Stimulated activated memory B cell treated with anti-CD40 and anti-IgM and Interleukin-4, amounts not matched to agents 10 μg/mL and 1 μg/mL and 100 μg/mL, for 72 hours (primary cell): ENCODE results near the gene RPS3A.
"Not testable (repeated sequence)": the region's sequence is repeated elsewhere in the genome, so short reads cannot be mapped to it uniquely, and the experiment has no call there.

Experiments used
- ATAC-seq: fragments of 150-1000 bp; cut with Tn5 transposase; 2 replicates; pipeline ENCODE4 v1.10.0; 2021
- H3K27ac Mint-ChIP-seq: one replicate; pipeline ENCODE4 v1.8.0; 2022; ENCODE audit warnings: mild to moderate bottlenecking, mixed read lengths
- H3K27me3 Mint-ChIP-seq: one replicate; pipeline ENCODE4 v1.8.0; 2022; ENCODE audit warnings: mixed read lengths
- H3K36me3 Mint-ChIP-seq: one replicate; pipeline ENCODE4 v1.8.0; 2022; ENCODE audit warnings: mixed read lengths
- H3K4me1 Mint-ChIP-seq: one replicate; pipeline ENCODE4 v1.8.0; 2022; ENCODE audit warnings: mixed read lengths
- H3K4me3 Mint-ChIP-seq: one replicate; pipeline ENCODE4 v1.8.0; 2022; ENCODE audit warnings: mild to moderate bottlenecking, moderate library complexity, mixed read lengths
- H3K9me3 Mint-ChIP-seq: one replicate; pipeline ENCODE4 v1.8.0; 2022; ENCODE audit warnings: mixed read lengths

The RPS3A gene

GRCh38 chr4:151100531-151100930 is 1.1 kb downstream of the RPS3A start:
- Mint-ChIP-seq H3K27ac (peak overlapping the region; percentile 99), H3K9me3 (no peaks in the 10 kb centered on the region), H3K4me3 (peak overlapping the region; percentile 94), H3K27me3 (no peaks in the 10 kb centered on the region), H3K4me1 (peaks cover 44% of the 10 kb centered on the region), H3K36me3 (peaks cover 40% of the 10 kb centered on the region)
- ATAC-seq, result no peak

- no peak overlapping the region for H3K4me3 Mint-ChIP-seq
- no peaks in the 10 kb centered on the region for H3K9me3 Mint-ChIP-seq
- ATAC-seq, result no peak
- no peak overlapping the region for H3K27ac Mint-ChIP-seq
- no peaks in the 10 kb centered on the region for H3K27me3 Mint-ChIP-seq
- H3K36me3 Mint-ChIP-seq, result peaks cover 64% of the 10 kb centered on the region
- peaks cover 27% of the 10 kb centered on the region for H3K4me1 Mint-ChIP-seq
Measured at GRCh38 chr4:151103758-151104157, 4.3 kb downstream of the RPS3A start.

DNA sequence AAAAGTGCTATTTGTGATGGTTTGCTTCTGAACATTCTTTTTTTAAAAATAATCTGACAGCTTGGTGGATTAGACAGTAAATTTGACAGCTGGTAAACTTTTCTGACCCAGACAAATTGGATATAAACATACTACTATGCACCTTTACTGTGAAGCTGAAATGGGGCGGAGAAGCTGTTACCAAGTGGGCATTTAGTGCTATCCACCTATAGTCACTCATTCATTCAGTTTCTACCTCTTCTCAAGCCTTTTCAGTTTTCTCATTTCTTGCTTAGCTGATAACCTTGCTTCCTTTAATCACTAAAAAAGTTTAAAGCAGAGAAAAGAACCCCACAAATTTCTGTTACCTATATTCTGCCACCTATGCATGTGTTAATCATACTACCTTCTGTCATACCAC is 5.2 kb downstream of the RPS3A start:
- Mint-ChIP-seq H3K4me3 (no peak overlapping the region), H3K27ac (no peak overlapping the region), H3K36me3 (peaks cover 61% of the 10 kb centered on the region), H3K4me1 (peaks cover 27% of the 10 kb centered on the region), H3K9me3 (no peaks in the 10 kb centered on the region), H3K27me3 (no peaks in the 10 kb centered on the region)
- no peak for ATAC-seq

- Mint-ChIP-seq H3K4me3 (no peak overlapping the region), H3K4me1 (peaks cover 20% of the 10 kb centered on the region), H3K9me3 (no peaks in the 10 kb centered on the region), H3K36me3 (peaks cover 52% of the 10 kb centered on the region), H3K27ac (no peak overlapping the region), H3K27me3 (no peaks in the 10 kb centered on the region)
- no peak for ATAC-seq
Measured at GRCh38 chr4:151105454-151106032, 6.1 kb downstream of the RPS3A start.

- no peaks in the 10 kb centered on the region for H3K27me3 Mint-ChIP-seq
- H3K36me3 Mint-ChIP-seq, result peaks cover 40% of the 10 kb centered on the region
- ATAC-seq, result no peak
- no peaks in the 10 kb centered on the region for H3K9me3 Mint-ChIP-seq
- H3K4me1 Mint-ChIP-seq, result peaks cover 7% of the 10 kb centered on the region
- H3K4me3 Mint-ChIP-seq, result no peak overlapping the region
- no peak overlapping the region for H3K27ac Mint-ChIP-seq
Measured at GRCh38 chr4:151107063-151107462, 7.6 kb downstream of the RPS3A start.

DNA sequence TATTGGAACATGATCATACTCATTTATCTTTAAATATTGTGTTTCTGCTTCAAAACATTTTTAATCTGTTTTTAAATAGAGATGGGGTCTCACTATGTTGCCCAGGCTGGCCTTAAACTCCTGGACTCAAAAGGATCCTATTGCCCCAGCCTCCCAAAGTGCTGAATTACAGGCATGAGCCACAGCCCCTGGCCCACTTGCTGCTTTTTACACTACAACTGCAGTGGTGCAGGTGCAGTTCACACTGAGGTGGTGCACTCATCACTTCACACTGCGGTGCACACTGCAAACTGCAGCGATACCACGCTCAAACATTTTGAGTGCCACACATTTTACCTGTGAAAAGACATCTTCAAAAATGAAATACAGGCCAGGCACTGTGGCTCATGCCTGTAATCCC is 10.8 kb downstream of the RPS3A start:
- H3K4me1 Mint-ChIP-seq, result no peaks in the 10 kb centered on the region
- H3K27ac Mint-ChIP-seq, result no peak overlapping the region
- H3K4me3 Mint-ChIP-seq, result no peak overlapping the region
- H3K9me3 Mint-ChIP-seq, result no peaks in the 10 kb centered on the region
- no peak for ATAC-seq
- H3K36me3 Mint-ChIP-seq, result peaks cover 31% of the 10 kb centered on the region
- no peaks in the 10 kb centered on the region for H3K27me3 Mint-ChIP-seq

- Mint-ChIP-seq H3K27me3 (no peaks in the 10 kb centered on the region), H3K4me1 (no peaks in the 10 kb centered on the region), H3K27ac (no peak overlapping the region), H3K36me3 (peaks cover 8% of the 10 kb centered on the region), H3K9me3 (no peaks in the 10 kb centered on the region), H3K4me3 (no peak overlapping the region)
- ATAC-seq, result no peak
Measured at GRCh38 chr4:151114338-151114737, 14.9 kb downstream of the RPS3A start.

DNA sequence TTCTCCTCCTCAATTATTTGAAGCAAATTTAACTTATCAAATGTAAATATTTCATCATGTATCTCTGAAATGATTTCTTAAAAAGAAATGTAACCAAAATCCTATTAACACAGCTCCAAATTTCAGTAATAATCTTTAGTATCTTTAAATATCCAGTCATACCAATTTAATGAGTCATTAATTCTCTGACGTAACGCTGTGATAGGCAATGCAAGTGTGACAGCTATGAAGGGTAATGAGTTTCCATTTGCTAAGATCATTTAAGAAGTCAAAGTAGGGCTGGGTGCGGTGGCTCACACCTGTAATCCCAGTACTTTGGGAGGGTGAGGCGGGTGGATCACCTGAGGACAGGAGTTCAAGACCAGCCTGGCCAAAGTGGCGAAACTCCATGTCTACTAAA is 15.6 kb downstream of the RPS3A start:
- H3K27ac Mint-ChIP-seq, result no peak overlapping the region

GRCh38 chr4:151117371-151117962 is 18.0 kb downstream of the RPS3A start:
- ATAC-seq, result peak; percentile 79
- H3K36me3 Mint-ChIP-seq, result peaks cover 8% of the 10 kb centered on the region
- no peaks in the 10 kb centered on the region for H3K27me3 Mint-ChIP-seq
- no peaks in the 10 kb centered on the region for H3K9me3 Mint-ChIP-seq
- H3K4me1 Mint-ChIP-seq, result no peaks in the 10 kb centered on the region
- H3K4me3 Mint-ChIP-seq, result no peak overlapping the region
- no peak overlapping the region for H3K27ac Mint-ChIP-seq

More for the DNA sequence above, 15.6 kb downstream of the RPS3A start:
- no peaks in the 10 kb centered on the region for H3K27me3 Mint-ChIP-seq
- H3K36me3 Mint-ChIP-seq, result peaks cover 8% of the 10 kb centered on the region
- no peaks in the 10 kb centered on the region for H3K9me3 Mint-ChIP-seq
- H3K4me3 Mint-ChIP-seq, result no peak overlapping the region
- no peak for ATAC-seq
- H3K4me1 Mint-ChIP-seq, result no peaks in the 10 kb centered on the region

- peaks cover 5% of the 10 kb centered on the region for H3K36me3 Mint-ChIP-seq
- H3K4me3 Mint-ChIP-seq, result no peak overlapping the region
- no peak for ATAC-seq
- H3K9me3 Mint-ChIP-seq, result no peaks in the 10 kb centered on the region
- H3K27ac Mint-ChIP-seq, result no peak overlapping the region
- no peaks in the 10 kb centered on the region for H3K4me1 Mint-ChIP-seq
- no peaks in the 10 kb centered on the region for H3K27me3 Mint-ChIP-seq
Measured at GRCh38 chr4:151129796-151130195, 30.4 kb downstream of the RPS3A start.

- Mint-ChIP-seq H3K36me3 (no peaks in the 10 kb centered on the region), H3K4me1 (no peaks in the 10 kb centered on the region), H3K4me3 (no peak overlapping the region), H3K9me3 (no peaks in the 10 kb centered on the region), H3K27ac (no peak overlapping the region), H3K27me3 (no peaks in the 10 kb centered on the region)
- ATAC-seq, result no peak
Measured at GRCh38 chr4:151133311-151133710, 33.9 kb downstream of the RPS3A start.

DNA sequence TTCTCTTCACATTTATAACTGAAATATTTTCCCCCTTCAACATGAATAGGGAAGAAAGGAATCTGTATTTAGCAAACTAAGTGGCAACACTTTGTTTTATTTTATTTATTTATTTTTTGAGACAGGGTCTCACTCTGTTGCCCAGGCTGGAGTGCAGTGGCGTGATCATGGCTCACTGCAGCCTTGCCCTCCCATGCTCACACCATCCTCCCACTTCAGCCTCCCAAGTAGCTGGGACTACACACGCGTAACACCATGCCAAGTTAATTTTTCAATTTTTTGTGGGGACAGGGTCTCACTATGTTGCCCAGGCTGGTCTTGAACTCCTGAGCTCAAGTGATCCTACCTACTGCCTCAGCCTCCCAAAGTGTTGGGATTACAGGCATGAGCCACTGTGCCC is 36.6 kb downstream of the RPS3A start:
- H3K4me1 Mint-ChIP-seq, H3K27ac Mint-ChIP-seq, H3K4me3 Mint-ChIP-seq, ATAC-seq, H3K36me3 Mint-ChIP-seq, H3K9me3 Mint-ChIP-seq, H3K27me3 Mint-ChIP-seq: not testable (repeated sequence)

- no peaks in the 10 kb centered on the region for H3K9me3 Mint-ChIP-seq
- no peak for ATAC-seq
- H3K27me3 Mint-ChIP-seq, result no peaks in the 10 kb centered on the region
- no peaks in the 10 kb centered on the region for H3K36me3 Mint-ChIP-seq
- H3K27ac Mint-ChIP-seq, result no peak overlapping the region
- H3K4me3 Mint-ChIP-seq, result no peak overlapping the region
- H3K4me1 Mint-ChIP-seq, result no peaks in the 10 kb centered on the region
Measured at GRCh38 chr4:151139814-151140213, 40.4 kb downstream of the RPS3A start.

- H3K27me3 Mint-ChIP-seq, result no peaks in the 10 kb centered on the region
- ATAC-seq, result no peak
- no peaks in the 10 kb centered on the region for H3K36me3 Mint-ChIP-seq
- H3K27ac Mint-ChIP-seq, result no peak overlapping the region
- H3K9me3 Mint-ChIP-seq, result no peaks in the 10 kb centered on the region
- no peaks in the 10 kb centered on the region for H3K4me1 Mint-ChIP-seq
- no peak overlapping the region for H3K4me3 Mint-ChIP-seq
Measured at GRCh38 chr4:151142758-151143157, 43.3 kb downstream of the RPS3A start.

DNA sequence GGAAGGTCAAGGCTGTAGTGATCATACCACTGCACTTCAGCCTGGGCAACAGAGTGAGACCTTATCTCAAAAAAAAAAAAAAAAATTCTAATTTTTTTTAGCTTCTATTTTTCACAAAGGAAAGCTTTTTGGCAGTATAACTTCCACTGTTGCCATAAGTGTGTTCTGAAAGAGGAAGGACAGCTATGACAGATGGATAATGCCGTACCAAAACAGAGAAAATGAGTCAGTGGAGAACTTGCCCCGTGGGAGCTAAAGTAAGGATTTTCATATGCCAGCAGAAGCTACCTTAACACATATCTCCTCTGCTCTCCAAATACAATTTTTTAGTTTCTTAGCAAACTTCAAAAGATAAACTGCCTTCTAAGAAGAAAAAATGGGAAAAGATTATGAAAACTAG is 43.7 kb downstream of the RPS3A start:
- Mint-ChIP-seq H3K27ac (no peak overlapping the region), H3K27me3 (no peaks in the 10 kb centered on the region), H3K4me1 (no peaks in the 10 kb centered on the region), H3K9me3 (no peaks in the 10 kb centered on the region), H3K4me3 (no peak overlapping the region), H3K36me3 (no peaks in the 10 kb centered on the region)
- ATAC-seq, result peak; percentile 56

- Mint-ChIP-seq H3K4me3 (no peak overlapping the region), H3K4me1 (no peaks in the 10 kb centered on the region)
Measured at GRCh38 chr4:151143811-151144210, 44.4 kb downstream of the RPS3A start.

More at GRCh38 chr4:151143811-151144210, 44.4 kb downstream of the RPS3A start:
- Mint-ChIP-seq H3K36me3 (no peaks in the 10 kb centered on the region), H3K9me3 (no peaks in the 10 kb centered on the region), H3K27me3 (no peaks in the 10 kb centered on the region), H3K27ac (no peak overlapping the region)
- no peak for ATAC-seq
